ENCODE measurements around the gene GRIP2. TPM values are rescaled to one million over a fixed set of nuclear protein-coding genes. Genes with fewer than 3 reads are reported as not detected.

The GRIP2 gene
- total RNA-seq: 1 to 10 TPM in 5 of 9 donors, under 1 TPM in 4; 0.09 to 2.1 (median 1.4) TPM
- 1 to 10 TPM in 1 of 3 donors, under 1 TPM in 2; 0.49 to 2.5 (median 0.74) TPM for polyA plus RNA-seq
- long read RNA-seq, donor 1: 0 reads
- long read RNA-seq, donor 2: 0 reads
- long read RNA-seq, donor 3: 0 reads
- long read RNA-seq, donor 4: 0 reads
- long read RNA-seq, donor 5, partial matches to known transcripts: 0 of 3 reads
- long read RNA-seq, donor 5, other reads (novel, unspliced or antisense): 3 of 3 reads
- long read RNA-seq, donor 6, partial matches to known transcripts: 0 of 2 reads
- long read RNA-seq, donor 6, other reads (novel, unspliced or antisense): 2 of 2 reads
- long read RNA-seq, donor 7: 0 reads
- long read RNA-seq, donor 8: 0 reads
- long read RNA-seq, donor 9: 0 reads
- long read RNA-seq, donor 10: 0 reads

DNA sequence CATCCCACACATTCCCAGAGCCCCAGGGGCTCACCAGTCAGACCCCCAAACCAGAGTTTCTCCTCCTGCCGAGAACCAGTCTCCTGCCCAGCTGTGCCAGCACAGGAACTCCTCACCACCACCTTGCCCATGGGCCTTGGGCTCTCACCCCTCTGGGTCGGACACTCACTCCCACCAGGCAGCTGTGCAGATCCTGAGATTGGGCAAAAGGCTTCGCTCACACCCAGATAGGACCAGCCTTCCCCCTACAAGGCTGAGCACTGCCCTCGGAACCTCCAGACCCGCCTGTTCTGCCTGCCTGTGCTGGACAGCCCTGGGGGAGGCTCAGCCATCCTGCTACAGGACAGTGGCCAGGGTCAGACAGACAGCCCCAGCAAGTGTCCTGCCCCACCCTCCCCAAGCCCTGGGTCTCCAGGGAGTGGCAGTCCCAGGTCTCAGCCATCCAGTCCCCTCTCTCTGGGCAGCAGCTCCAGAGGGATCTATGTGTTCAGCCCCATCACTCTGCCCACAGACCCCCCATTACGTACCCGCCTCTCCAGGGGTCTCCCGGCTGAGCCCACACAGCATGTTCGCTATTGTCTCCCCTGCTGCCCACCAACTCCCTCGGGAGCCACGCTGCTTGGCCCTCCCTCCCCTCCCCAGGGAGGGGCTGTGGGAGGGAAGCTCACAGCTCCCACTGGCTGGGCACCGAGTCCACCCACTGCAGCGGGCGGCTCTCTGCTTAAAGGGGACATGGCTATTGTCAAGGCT, at the start of gene GRIP2:
Gene GRIP2, minus strand, starts transcription at position 601 of the 750 bp plus-strand sequence. Its CDS starts 34 bp downstream, at position 567.
- WGBS, 4 donors: 63 to 80% (median 66%) methylated on average over 5 to 14 of the region's 14 CpGs
- Histone ChIP-seq H3K27ac (no peak within 1 kb of the TSS), H3K36me3 (replicated peaks in 1 of 2) (no peaks in the 10 kb centered on the region), H3K9me3 (replicated peaks in 1 of 3) (no peaks in the 10 kb centered on the region), H3K4me3 (no peak within 1 kb of the TSS), H3K27me3 (no peaks in the 10 kb centered on the region), H3K4me1 (replicated peaks in 1 of 2) (no peaks in the 10 kb centered on the region)
- intact Hi-C loops (cut with DNase I): no loop called here
- TF ChIP-seq, protein P1, sequence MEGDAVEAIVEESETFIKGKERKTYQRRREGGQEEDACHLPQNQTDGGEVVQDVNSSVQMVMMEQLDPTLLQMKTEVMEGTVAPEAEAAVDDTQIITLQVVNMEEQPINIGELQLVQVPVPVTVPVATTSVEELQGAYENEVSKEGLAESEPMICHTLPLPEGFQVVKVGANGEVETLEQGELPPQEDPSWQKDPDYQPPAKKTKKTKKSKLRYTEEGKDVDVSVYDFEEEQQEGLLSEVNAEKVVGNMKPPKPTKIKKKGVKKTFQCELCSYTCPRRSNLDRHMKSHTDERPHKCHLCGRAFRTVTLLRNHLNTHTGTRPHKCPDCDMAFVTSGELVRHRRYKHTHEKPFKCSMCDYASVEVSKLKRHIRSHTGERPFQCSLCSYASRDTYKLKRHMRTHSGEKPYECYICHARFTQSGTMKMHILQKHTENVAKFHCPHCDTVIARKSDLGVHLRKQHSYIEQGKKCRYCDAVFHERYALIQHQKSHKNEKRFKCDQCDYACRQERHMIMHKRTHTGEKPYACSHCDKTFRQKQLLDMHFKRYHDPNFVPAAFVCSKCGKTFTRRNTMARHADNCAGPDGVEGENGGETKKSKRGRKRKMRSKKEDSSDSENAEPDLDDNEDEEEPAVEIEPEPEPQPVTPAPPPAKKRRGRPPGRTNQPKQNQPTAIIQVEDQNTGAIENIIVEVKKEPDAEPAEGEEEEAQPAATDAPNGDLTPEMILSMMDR (IDR thresholded peaks at IDR 0.05): no peak
- no peak for TF ChIP-seq POLR2A (IDR thresholded peaks at IDR 0.05)
- DNase-seq: no peak

DNA sequence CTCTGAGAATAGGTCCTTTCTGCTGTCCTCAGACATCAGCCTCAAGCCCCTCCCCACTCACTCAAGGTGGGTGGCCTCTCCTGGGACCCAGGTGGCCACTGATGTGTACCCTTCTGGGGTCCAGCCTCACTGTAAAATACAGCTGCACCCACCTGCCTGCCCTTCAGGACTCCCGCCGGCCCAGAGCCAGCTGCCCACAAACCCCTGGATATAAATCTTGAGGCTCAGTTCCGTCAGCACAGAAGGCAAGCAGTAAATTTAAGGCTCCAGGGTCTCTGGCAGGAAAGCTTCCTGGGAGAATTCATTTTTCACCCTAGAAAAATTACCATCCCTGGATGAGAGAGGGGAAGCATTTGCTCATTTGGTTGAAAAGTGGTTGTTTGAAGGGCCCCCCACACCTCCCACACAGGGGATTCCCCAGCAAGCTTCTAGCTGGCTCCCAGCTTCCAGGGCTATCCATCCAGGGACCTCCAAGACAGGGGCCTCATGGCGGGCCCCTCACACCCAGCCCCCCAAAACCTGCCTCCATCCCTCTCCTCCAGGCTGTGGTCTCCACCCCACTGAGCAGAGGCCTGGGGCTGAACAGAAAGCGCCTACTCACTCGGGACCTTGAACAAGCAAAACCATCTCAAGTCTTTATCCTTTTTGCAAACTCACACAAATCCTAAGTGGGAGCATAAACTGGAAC, 48.4 kb upstream of the GRIP2 start:
- Histone ChIP-seq H3K27ac (no peak overlapping the region), H3K27me3 (peaks cover 6% of the 10 kb centered on the region), H3K4me1 (replicated peaks in 1 of 2) (no peaks in the 10 kb centered on the region), H3K9me3 (replicated peaks in 1 of 3) (no peaks in the 10 kb centered on the region), H3K36me3 (replicated peaks in 1 of 2) (no peaks in the 10 kb centered on the region), H3K4me3 (no peak overlapping the region)
- DNase-seq: no peak
- WGBS, 4 donors: 61 to 91% (median 71%) methylated on average over 4 to 6 of the region's 6 CpGs
- no peak for TF ChIP-seq POLR2A (IDR thresholded peaks at IDR 0.05)
- TF ChIP-seq, protein P1 (IDR thresholded peaks at IDR 0.05): no peak
- intact Hi-C loops (cut with DNase I): no loop called here

DNA sequence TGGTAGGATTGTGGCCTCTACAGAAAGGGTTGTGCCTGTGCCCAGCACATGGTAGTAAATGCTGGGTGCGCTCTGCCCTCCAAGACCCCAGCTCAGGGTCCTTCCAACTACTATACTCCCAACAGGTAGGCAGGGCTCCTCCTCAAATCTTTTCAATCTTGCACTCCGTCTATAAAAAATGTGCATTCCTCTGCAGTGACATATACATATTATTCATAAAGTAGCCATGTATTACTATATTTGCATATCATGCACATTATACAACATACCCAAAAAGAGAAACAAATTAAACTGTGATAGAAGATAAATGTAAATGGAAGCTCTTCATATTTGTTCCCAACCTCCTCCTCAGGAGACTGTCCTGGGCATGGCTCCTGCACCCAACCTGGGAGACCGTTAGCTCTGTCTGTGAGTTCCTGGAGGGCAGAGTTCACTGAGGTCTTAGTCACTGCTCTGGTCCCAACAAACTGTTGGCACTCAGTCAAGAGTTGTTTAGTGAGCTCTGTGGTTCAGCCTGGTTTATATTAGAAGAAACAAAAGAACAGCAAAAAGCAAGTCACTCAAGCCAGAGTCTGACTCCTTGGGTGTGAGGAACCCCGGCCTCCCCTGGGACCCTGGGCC, 47.7 kb upstream of the GRIP2 start:
- no peaks in the 10 kb centered on the region for H3K9me3 ChIP-seq (replicated peaks in 1 of 3)
- no peaks in the 10 kb centered on the region for H3K4me1 ChIP-seq (replicated peaks in 1 of 2)
- intact Hi-C loops (cut with DNase I): no loop called here
- H3K27ac ChIP-seq: no peak overlapping the region
- no peak overlapping the region for H3K4me3 ChIP-seq
- TF ChIP-seq, protein P1 (IDR thresholded peaks at IDR 0.05): no peak
- TF ChIP-seq POLR2A (IDR thresholded peaks at IDR 0.05): no peak
- 61 to 72% (median 67%) methylated on average over 4 of the region's 4 CpGs for WGBS, 4 donors
- peak in 1 of 7 donors; percentile 7 for DNase-seq
- H3K27me3 ChIP-seq: peaks cover 6% of the 10 kb centered on the region
- H3K36me3 ChIP-seq (replicated peaks in 1 of 2): no peaks in the 10 kb centered on the region

DNA sequence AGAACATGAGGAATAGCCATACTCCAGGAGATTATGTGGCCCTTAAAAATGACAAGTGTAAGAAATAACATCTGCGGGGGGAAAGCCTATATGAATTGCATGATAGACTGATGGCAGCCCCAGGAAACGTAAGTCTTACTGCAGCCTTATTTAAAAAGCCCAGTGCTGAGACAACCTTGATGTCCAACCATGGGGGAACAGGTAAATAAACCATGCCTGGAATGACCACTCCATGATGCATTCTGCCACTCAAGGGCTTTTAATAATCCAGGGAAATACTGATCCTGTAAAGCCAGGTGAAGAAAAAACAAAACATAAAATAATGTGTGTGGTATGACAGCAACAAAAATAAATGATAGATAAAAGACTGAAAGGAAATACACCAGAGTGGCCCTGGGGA, 46.5 kb upstream of the GRIP2 start:
- TF ChIP-seq POLR2A (IDR thresholded peaks at IDR 0.05): no peak
- TF ChIP-seq, protein P1 (IDR thresholded peaks at IDR 0.05): no peak
- DNase-seq: no peak
- H3K4me3 ChIP-seq: no peak overlapping the region
- WGBS, 4 donors: 79 to 85% (median 81%) methylated on average over 2 of the region's 2 CpGs
- no peaks in the 10 kb centered on the region for H3K9me3 ChIP-seq (replicated peaks in 1 of 3)
- intact Hi-C loops (cut with DNase I): no loop called here
- peaks cover 6% of the 10 kb centered on the region for H3K27me3 ChIP-seq
- H3K36me3 ChIP-seq (replicated peaks in 1 of 2): no peaks in the 10 kb centered on the region
- no peaks in the 10 kb centered on the region for H3K4me1 ChIP-seq (replicated peaks in 1 of 2)
- H3K27ac ChIP-seq: no peak overlapping the region
